Esophagus squamous epithelium (tissue), 4 donors: ENCODE data around the gene KCNH8.

Experiments
- POLR2A ChIP-seq, 4 donors: fragments of 450-650 bp; IDR thresholded peaks; one replicate each; pipeline ENCODE4 v1.6.1; 2017; ENCODE audit warnings: antibody characterized with exemption in 4 of 4, mild to moderate bottlenecking in 4 of 4, moderate library complexity in 3 of 4
- TF ChIP-seq, protein P1 (sequence below), 6 experiments: fragments of 450-650 bp in 4 of 6; fragments of 200-600 bp in 2 of 6; sonication (generic) in 2 of 6; IDR thresholded peaks; one replicate each; pipeline ENCODE4 v1.5.1; 2016 to 2019; ENCODE audit warnings: antibody characterized with exemption in 6 of 6, mild to moderate bottlenecking in 4 of 6, moderate library complexity in 4 of 6

DNA sequence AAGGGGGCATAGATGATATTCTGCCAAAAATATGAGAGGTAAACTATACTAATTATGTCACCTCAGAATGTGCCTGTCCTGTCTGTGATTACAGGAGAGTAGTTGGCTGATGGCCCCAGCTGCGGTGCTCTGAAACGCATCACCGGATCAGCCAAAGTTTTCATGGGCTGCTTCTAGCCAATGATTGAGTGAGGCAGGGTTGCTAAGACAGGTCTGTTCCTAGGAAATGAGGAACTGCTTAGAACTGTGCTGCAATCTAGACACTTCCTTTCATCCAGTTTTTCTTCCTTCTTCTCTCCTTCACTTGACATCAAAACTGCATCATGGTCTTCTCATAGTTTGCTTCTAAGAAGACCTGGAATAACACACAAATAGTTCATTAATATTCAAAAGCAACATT is 124.0 kb downstream of the KCNH8 start:
- TF ChIP-seq POLR2A (IDR thresholded peaks at IDR 0.05): no peak
- TF ChIP-seq, protein P1, sequence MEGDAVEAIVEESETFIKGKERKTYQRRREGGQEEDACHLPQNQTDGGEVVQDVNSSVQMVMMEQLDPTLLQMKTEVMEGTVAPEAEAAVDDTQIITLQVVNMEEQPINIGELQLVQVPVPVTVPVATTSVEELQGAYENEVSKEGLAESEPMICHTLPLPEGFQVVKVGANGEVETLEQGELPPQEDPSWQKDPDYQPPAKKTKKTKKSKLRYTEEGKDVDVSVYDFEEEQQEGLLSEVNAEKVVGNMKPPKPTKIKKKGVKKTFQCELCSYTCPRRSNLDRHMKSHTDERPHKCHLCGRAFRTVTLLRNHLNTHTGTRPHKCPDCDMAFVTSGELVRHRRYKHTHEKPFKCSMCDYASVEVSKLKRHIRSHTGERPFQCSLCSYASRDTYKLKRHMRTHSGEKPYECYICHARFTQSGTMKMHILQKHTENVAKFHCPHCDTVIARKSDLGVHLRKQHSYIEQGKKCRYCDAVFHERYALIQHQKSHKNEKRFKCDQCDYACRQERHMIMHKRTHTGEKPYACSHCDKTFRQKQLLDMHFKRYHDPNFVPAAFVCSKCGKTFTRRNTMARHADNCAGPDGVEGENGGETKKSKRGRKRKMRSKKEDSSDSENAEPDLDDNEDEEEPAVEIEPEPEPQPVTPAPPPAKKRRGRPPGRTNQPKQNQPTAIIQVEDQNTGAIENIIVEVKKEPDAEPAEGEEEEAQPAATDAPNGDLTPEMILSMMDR (IDR thresholded peaks at IDR 0.05): no peak
